HCT116 (cell line): ENCODE data around the gene CELA3A. TPM values are rescaled to one million over a fixed set of nuclear protein-coding genes. Genes with fewer than 3 reads are reported as not detected.

Source experiments
- ATAC-seq: fragments of 200-7000 bp; cut with Tn5 transposase; 2 replicates; pipeline ENCODE4 v1.9.1; 2020; ENCODE audit warnings: mild to moderate bottlenecking, moderate library complexity
- BruUV-seq: library from RNA; stranded (reverse); fragments of 400-500 nt; replicated peaks from 2 replicates; lab custom pipeline; 2021; lab: Mats Ljungman, UMichigan
- CTCF ChIA-PET: fragments of 300-600 bp; sonication (Branson Sonifier 250); formaldehyde crosslinking; loops from one replicate; lab custom pipeline; 2021; ENCODE audit warnings: antibody characterized with exemption; lab: Charles Lee
- POLR2A ChIA-PET: fragments of 300-600, 350-600 bp; sonication (Branson Sonifier 250); formaldehyde crosslinking; loops from one replicate; lab custom pipeline; 2021; ENCODE audit warnings: antibody characterized with exemption; lab: Charles Lee
- RAD21 ChIA-PET, 2 experiments: fragments of 300-600 bp; sonication (Branson Sonifier 250); formaldehyde crosslinking; loops; one replicate each; lab custom pipeline; 2023; ENCODE audit warnings: low total read pairs in 2 of 2; ENCODE audit not compliant: uncharacterized antibody in 2 of 2, unreplicated experiment in 2 of 2, low non-redundant PET in 1 of 2; lab: Charles Lee
- DNase-seq: peaks from one replicate; pipeline ENCODE4 v3.0.0-alpha.2; 2010; ENCODE audit warnings: low read depth, low spot score
- H2AFZ ChIP-seq: fragments of 200-600 bp; shearing (Covaris generic), sonication (generic); 2 replicates; pipeline ENCODE4 v1.6.1; 2017; ENCODE audit warnings: low read depth, mixed run types, mixed read lengths, antibody characterized with exemption, low read length; ENCODE audit not compliant: poor library complexity, severe bottlenecking
- H3K27ac ChIP-seq: 2 replicates; pipeline ENCODE4 v1.5.1; 2012; ENCODE audit warnings: low read depth, low read length
- H3K27me3 ChIP-seq: fragments of 200-600 bp; sonication (generic); 2 replicates; pipeline ENCODE4 v1.6.1; 2016; ENCODE audit warnings: mixed run types, low read length, mixed read lengths; ENCODE audit not compliant: insufficient read depth
- H3K36me3 ChIP-seq, 2 experiments: fragments of 200-500 bp in 1 of 2; fragments of 200-600 bp in 1 of 2; sonication (Bioruptor generic) in 1 of 2; sonication (generic) in 1 of 2; 2 replicates each; pipeline versions ENCODE4 v1.5.1 to v1.6.1; 2014 to 2016; ENCODE audit warnings: low read length in 2 of 2, inconsistent platforms in 1 of 2, mixed read lengths in 1 of 2, mixed run types in 1 of 2; ENCODE audit not compliant: insufficient read depth in 2 of 2, control insufficient read depth in 1 of 2
- H3K4me1 ChIP-seq, 2 experiments: fragments of 200-600 bp in 1 of 2; sonication (generic) in 1 of 2; 2 replicates each; pipeline versions ENCODE4 v1.5.1 to v1.6.1; 2012 to 2017; ENCODE audit warnings: low read length in 2 of 2, inconsistent platforms in 1 of 2, mild to moderate bottlenecking in 1 of 2, mixed read lengths in 1 of 2, mixed run types in 1 of 2, moderate library complexity in 1 of 2; ENCODE audit not compliant: insufficient read depth in 2 of 2, control insufficient read depth in 1 of 2
- H3K4me2 ChIP-seq: fragments of 200-600 bp; sonication (generic); 2 replicates; pipeline ENCODE4 v1.6.1; 2017; ENCODE audit warnings: mixed run types, low read length, mixed read lengths
- H3K4me3 ChIP-seq, 2 experiments: fragments of 200-600 bp in 1 of 2; sonication (generic) in 1 of 2; replicated peaks in 1 of 2; 2 replicates each; pipeline ENCODE4 v1.5.1; 2011 to 2016; ENCODE audit warnings: low read length in 2 of 2, control low read depth in 1 of 2, low read depth in 1 of 2, mild to moderate bottlenecking in 1 of 2, mixed read lengths in 1 of 2, mixed run types in 1 of 2
- H3K79me2 ChIP-seq: fragments of 200-600 bp; sonication (generic); 2 replicates; pipeline ENCODE4 v1.6.1; 2017; ENCODE audit warnings: mild to moderate bottlenecking, mixed run types, low read length, moderate library complexity, mixed read lengths; ENCODE audit not compliant: insufficient read depth
- H3K9ac ChIP-seq: fragments of 200-600 bp; sonication (generic); 2 replicates; pipeline ENCODE4 v1.6.1; 2016; ENCODE audit warnings: low read length, mixed read lengths
- H3K9me2 ChIP-seq: fragments of 200-600 bp; sonication (generic), shearing (Covaris generic); 2 replicates; pipeline ENCODE4 v1.6.1; 2017; ENCODE audit warnings: mixed run types, mild to moderate bottlenecking, moderate library complexity; ENCODE audit not compliant: insufficient read depth
- H3K9me3 ChIP-seq, 2 experiments: fragments of 200-500 bp in 1 of 2; fragments of 200-600 bp in 1 of 2; sonication (Bioruptor generic) in 1 of 2; sonication (generic) in 1 of 2; 2 replicates each; pipeline ENCODE4 v1.6.1; 2014 to 2017; ENCODE audit warnings: low read length in 2 of 2, mixed read lengths in 2 of 2, inconsistent platforms in 1 of 2, low read depth in 1 of 2, mild to moderate bottlenecking in 1 of 2, mixed run types in 1 of 2, moderate library complexity in 1 of 2; ENCODE audit not compliant: control insufficient read depth in 1 of 2, insufficient read depth in 1 of 2
- H4K20me1 ChIP-seq: fragments of 200-600 bp; sonication (generic), shearing (Covaris generic); 2 replicates; pipeline ENCODE4 v1.6.1; 2017; ENCODE audit warnings: mixed run types, mild to moderate bottlenecking, moderate library complexity; ENCODE audit not compliant: insufficient read depth
- CBX3 ChIP-seq: IDR thresholded peaks from 2 replicates; pipeline ENCODE4 v1.6.1; 2012; ENCODE audit warnings: low read depth
- CEBPB ChIP-seq: IDR thresholded peaks from 2 replicates; pipeline ENCODE4 v1.6.1; 2012; ENCODE audit warnings: low read depth
- EGR1 ChIP-seq: IDR thresholded peaks from 2 replicates; pipeline ENCODE4 v1.6.1; 2012; ENCODE audit warnings: low read depth
- ELF1 ChIP-seq: IDR thresholded peaks from 2 replicates; pipeline ENCODE4 v1.6.1; 2012; ENCODE audit warnings: low read depth, borderline replicate concordance
- FOSL1 ChIP-seq: IDR thresholded peaks from 2 replicates; pipeline ENCODE4 v1.6.1; 2012; ENCODE audit warnings: low read depth
- JUND ChIP-seq: IDR thresholded peaks from 2 replicates; pipeline ENCODE4 v1.6.1; 2012
- POLR2AphosphoS5 ChIP-seq: IDR thresholded peaks from 2 replicates; pipeline ENCODE4 v1.6.1; 2011; ENCODE audit warnings: mild to moderate bottlenecking, low read depth, low read length, moderate library complexity
- RAD21 ChIP-seq: IDR thresholded peaks from 2 replicates; pipeline ENCODE4 v1.6.1; 2012; ENCODE audit warnings: low read depth, mild to moderate bottlenecking
- SIN3A ChIP-seq: IDR thresholded peaks from 2 replicates; pipeline ENCODE4 v1.6.1; 2012; ENCODE audit warnings: low read depth
- SP1 ChIP-seq: IDR thresholded peaks from 2 replicates; pipeline ENCODE4 v1.6.1; 2012; ENCODE audit warnings: low read depth
- SRF ChIP-seq: IDR thresholded peaks from 2 replicates; pipeline ENCODE4 v1.6.1; 2012; ENCODE audit warnings: low read depth
- TCF7L2 ChIP-seq: IDR thresholded peaks from 2 replicates; pipeline ENCODE4 v1.7.0; 2011; ENCODE audit warnings: borderline replicate concordance, inconsistent platforms; ENCODE audit not compliant: insufficient read depth, insufficient read length; ENCODE audit errors: extremely low read depth
- ZBTB33 ChIP-seq: IDR thresholded peaks from 2 replicates; pipeline ENCODE4 v1.6.1; 2011; ENCODE audit warnings: mild to moderate bottlenecking, low read length, moderate library complexity; ENCODE audit not compliant: insufficient replicate concordance; ENCODE audit errors: extremely low read depth
- ZFX ChIP-seq: fragments of 450-650 bp; IDR thresholded peaks from 2 replicates; pipeline ENCODE4 v1.6.1; 2017
- ZNF274 ChIP-seq: fragments of 200-500 bp; sonication (Bioruptor generic); IDR thresholded peaks from 2 replicates; pipeline ENCODE4 v1.6.1; 2014; ENCODE audit warnings: mild to moderate bottlenecking, low read depth, low read length, inconsistent platforms
- intact Hi-C: fragments of 100-400 bp; cut with micrococcal nuclease; formaldehyde crosslinking; loops from 2 replicates; pipeline ENCODE4 v1.10.0; 2022
- total RNA-seq: library from RNA; stranded (reverse); gene quantifications from one replicate; pipeline ENCODE4 v1.2.1, GENCODE V29; 2021; ENCODE audit not compliant: unreplicated experiment
- TF ChIP-seq, protein P1 (sequence below): IDR thresholded peaks from 2 replicates; pipeline ENCODE4 v1.6.1; 2012
- TF ChIP-seq, protein P2 (sequence below): IDR thresholded peaks from 2 replicates; pipeline ENCODE4 v1.6.1; 2012; ENCODE audit warnings: low read depth
- TF ChIP-seq, protein P3 (sequence below): IDR thresholded peaks from 2 replicates; pipeline ENCODE4 v1.6.1; 2012
- TF ChIP-seq, protein P4 (sequence below), 3 experiments: fragments of 200-600 bp in 1 of 3; sonication (generic) in 1 of 3; IDR thresholded peaks in 2 of 3; conservative IDR thresholded peaks in 1 of 3; 2 replicates each; pipeline ENCODE4 v1.5.1; 2012 to 2017; ENCODE audit warnings: low read depth in 2 of 3, low read length in 2 of 3, antibody characterized with exemption in 1 of 3, borderline replicate concordance in 1 of 3, control low read depth in 1 of 3, mild to moderate bottlenecking in 1 of 3, mixed read lengths in 1 of 3, mixed run types in 1 of 3, moderate library complexity in 1 of 3; ENCODE audit not compliant: insufficient read depth in 1 of 3

CELA3A gene
- total RNA-seq, 1 experiment from 2014 or later: 9.0 TPM

GRCh38 chr1:21956720-21957552, 44.5 kb upstream of the CELA3A start:
- RAD21 ChIA-PET: no interaction called here
- H3K27me3 ChIP-seq: no peaks in the 10 kb centered on the region
- no peaks in the 10 kb centered on the region for H3K79me2 ChIP-seq
- CTCF ChIA-PET: interaction anchor here (1.0 kb wide), 1 partner anchor 17 kb away, joined by 4 read pairs; no protein-coding TSS in a partner anchor
- no peaks in the 10 kb centered on the region for H4K20me1 ChIP-seq
- peak overlapping the region in 1 of 2 experiments; percentile 8; a peak in 2 of 4 replicates for H3K4me3 ChIP-seq
- peak overlapping the region; percentile 60 for H3K4me2 ChIP-seq
- intact Hi-C loops: no loop called here
- DNase-seq: no peak
- BruUV-seq: no TSS peak
- no peaks in the 10 kb centered on the region for H3K36me3 ChIP-seq
- H3K9me3 ChIP-seq: no peaks in the 10 kb centered on the region
- H3K9ac ChIP-seq: peak overlapping the region; percentile 24
- H3K9me2 ChIP-seq: no peaks in the 10 kb centered on the region
- H3K27ac ChIP-seq: peak overlapping the region; percentile 55
- POLR2A ChIA-PET: interaction anchor here (0.9 kb wide), 1 partner anchor 12 kb away, joined by 3 read pairs; no protein-coding TSS in a partner anchor
- ATAC-seq: peak; percentile 81
- H3K4me1 ChIP-seq: peaks cover 23 to 24% of the 10 kb centered on the region in 2 experiments
- H2AFZ ChIP-seq: peak overlapping the region; percentile 87
- TF ChIP-seq RAD21 (peak; percentile 16; the same call in 1 of the 2 replicates), ELF1 (no peak), SRF (no peak), POLR2AphosphoS5 (peak; percentile 51; the same call in 1 of the 2 replicates), CEBPB (no peak), TCF7L2 (no peak), ZBTB33 (no peak), ZNF274 (no peak), SP1 (peak; percentile 62), EGR1 (no peak), FOSL1 (no peak; the same call in 1 of the 2 replicates), ZFX (no peak), CBX3 (no peak), JUND (no peak; the same call in 1 of the 2 replicates), SIN3A (no peak)
- TF ChIP-seq, protein P1, sequence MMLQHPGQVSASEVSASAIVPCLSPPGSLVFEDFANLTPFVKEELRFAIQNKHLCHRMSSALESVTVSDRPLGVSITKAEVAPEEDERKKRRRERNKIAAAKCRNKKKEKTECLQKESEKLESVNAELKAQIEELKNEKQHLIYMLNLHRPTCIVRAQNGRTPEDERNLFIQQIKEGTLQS: no peak
- TF ChIP-seq, protein P2, sequence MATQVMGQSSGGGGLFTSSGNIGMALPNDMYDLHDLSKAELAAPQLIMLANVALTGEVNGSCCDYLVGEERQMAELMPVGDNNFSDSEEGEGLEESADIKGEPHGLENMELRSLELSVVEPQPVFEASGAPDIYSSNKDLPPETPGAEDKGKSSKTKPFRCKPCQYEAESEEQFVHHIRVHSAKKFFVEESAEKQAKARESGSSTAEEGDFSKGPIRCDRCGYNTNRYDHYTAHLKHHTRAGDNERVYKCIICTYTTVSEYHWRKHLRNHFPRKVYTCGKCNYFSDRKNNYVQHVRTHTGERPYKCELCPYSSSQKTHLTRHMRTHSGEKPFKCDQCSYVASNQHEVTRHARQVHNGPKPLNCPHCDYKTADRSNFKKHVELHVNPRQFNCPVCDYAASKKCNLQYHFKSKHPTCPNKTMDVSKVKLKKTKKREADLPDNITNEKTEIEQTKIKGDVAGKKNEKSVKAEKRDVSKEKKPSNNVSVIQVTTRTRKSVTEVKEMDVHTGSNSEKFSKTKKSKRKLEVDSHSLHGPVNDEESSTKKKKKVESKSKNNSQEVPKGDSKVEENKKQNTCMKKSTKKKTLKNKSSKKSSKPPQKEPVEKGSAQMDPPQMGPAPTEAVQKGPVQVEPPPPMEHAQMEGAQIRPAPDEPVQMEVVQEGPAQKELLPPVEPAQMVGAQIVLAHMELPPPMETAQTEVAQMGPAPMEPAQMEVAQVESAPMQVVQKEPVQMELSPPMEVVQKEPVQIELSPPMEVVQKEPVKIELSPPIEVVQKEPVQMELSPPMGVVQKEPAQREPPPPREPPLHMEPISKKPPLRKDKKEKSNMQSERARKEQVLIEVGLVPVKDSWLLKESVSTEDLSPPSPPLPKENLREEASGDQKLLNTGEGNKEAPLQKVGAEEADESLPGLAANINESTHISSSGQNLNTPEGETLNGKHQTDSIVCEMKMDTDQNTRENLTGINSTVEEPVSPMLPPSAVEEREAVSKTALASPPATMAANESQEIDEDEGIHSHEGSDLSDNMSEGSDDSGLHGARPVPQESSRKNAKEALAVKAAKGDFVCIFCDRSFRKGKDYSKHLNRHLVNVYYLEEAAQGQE: no peak
- TF ChIP-seq, protein P3, sequence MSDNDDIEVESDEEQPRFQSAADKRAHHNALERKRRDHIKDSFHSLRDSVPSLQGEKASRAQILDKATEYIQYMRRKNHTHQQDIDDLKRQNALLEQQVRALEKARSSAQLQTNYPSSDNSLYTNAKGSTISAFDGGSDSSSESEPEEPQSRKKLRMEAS: peak; percentile 80
- TF ChIP-seq, protein P4, sequence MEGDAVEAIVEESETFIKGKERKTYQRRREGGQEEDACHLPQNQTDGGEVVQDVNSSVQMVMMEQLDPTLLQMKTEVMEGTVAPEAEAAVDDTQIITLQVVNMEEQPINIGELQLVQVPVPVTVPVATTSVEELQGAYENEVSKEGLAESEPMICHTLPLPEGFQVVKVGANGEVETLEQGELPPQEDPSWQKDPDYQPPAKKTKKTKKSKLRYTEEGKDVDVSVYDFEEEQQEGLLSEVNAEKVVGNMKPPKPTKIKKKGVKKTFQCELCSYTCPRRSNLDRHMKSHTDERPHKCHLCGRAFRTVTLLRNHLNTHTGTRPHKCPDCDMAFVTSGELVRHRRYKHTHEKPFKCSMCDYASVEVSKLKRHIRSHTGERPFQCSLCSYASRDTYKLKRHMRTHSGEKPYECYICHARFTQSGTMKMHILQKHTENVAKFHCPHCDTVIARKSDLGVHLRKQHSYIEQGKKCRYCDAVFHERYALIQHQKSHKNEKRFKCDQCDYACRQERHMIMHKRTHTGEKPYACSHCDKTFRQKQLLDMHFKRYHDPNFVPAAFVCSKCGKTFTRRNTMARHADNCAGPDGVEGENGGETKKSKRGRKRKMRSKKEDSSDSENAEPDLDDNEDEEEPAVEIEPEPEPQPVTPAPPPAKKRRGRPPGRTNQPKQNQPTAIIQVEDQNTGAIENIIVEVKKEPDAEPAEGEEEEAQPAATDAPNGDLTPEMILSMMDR (IDR thresholded peaks at IDR 0.05 in 2 of 3, conservative IDR thresholded peaks at IDR 0.05 in 1 of 3; ENCODE audit: borderline replicate concordance in 1 of 3, insufficient read depth in 1 of 3, low read depth in 2 of 3, low read length in 2 of 3): no peak
